Muscle of back (tissue), 11 donors: ENCODE data around the gene PTGFRN. TPM values are rescaled to one million over a fixed set of nuclear protein-coding genes. Genes with fewer than 3 reads are reported as not detected.
"Not testable (repeated sequence)": the region's sequence is repeated elsewhere in the genome, so short reads cannot be mapped to it uniquely, and the experiment has no call there.

Source experiments
- DNase-seq, 3 donors: peaks; one replicate each; pipeline versions ENCODE4 v3.0.0 to v3.0.0-alpha.2; 2013
- polyA plus RNA-seq, 10 donors: library from polyadenylated mRNA; unstranded; fragments of 120-200 nt; gene quantifications; one replicate each; pipeline ENCODE4 v1.2.1, GENCODE V29; 2013; ENCODE audit not compliant: insufficient read length in 10 of 10

Gene PTGFRN
- polyA plus RNA-seq, 10 donors, result 84.6 to 151 (median 128) TPM

- no peak for DNase-seq
These were observed 5.0 kb downstream of the PTGFRN start for GRCh38 chr1:116914667-116915066.

GRCh38 chr1:116915086-116915661 lies 5.5 kb downstream of the PTGFRN start:
- DNase-seq, result peak in 1 of 3 donors; percentile 50

- DNase-seq, result no peak
These were observed 6.3 kb downstream of the PTGFRN start for GRCh38 chr1:116916002-116916401.

DNA sequence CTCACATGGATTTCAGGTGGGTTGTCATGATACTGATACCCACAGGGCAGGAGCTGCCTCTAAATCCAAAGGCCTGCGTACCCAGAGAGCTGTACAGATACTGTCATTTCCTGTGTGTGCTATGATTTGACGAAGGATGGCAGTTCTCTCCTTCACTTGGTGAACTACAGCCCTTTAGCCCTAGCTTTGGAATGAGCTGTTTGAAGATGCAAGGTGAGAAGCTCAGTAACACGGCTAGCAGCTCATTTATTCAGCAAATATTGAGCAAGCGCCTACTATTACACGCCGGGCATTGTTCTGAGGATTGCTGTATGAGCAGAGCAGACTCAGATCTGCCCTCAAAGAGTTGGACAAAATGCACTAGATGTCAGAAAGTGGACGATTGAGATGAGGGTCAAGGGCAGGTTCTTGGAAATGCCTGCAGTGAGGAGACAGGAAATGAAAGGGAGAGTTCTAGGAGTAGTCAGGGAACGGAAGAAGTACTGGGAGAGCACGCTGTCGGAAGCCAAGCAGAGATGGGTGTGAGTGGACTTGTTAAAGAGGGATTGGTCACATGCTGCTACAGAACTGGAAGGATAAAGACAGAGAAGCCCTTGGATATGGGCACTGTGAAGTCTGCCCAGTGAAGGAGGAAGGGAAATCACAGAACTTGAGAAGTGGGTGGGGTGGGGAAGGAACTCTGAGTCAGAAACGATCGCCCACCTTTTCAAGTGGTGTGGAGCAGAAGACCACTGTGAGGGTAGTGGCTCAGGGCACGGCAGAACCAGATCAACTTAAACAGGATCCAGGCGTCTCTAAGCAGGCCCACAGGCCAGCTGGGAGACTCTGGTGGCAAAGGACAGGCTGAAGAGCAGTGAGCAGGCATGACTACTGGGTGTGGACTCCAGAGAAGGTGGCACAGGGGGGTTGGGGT lies 7.1 kb downstream of the PTGFRN start:
- no peak for DNase-seq

DNA sequence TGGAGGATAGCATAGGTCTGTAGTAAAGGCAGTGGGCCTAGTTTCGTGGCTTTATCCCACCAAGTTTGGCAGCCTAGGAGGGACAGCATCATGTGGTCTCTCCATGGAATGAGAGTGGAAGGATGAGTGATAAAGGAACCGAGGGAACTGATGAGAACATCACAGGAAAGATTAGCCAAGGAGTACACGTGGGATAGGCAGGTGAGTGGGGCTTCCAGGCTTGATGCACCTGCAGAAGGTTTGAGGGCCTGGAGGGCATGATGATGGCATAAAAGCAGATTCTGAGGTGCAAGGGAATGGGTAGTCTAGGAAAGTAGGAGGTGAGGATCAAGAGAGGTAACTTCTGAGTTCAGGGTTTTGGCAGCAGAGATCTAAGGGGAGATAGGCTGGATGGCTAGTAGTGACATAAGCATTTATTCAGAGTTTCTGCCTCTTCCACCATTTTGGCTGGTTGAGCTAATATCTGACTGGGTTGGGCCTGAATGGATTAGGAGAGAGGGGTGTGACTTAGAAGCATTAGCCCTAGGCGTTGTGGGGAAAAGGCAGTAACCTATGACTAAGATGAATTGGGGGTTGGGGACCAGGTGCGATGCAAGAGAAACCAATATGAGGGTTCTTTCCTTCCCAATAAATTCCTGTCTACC lies 9.1 kb downstream of the PTGFRN start:
- no peak for DNase-seq

- peak in 2 of 3 donors; percentile 38 to 39 for DNase-seq
These were observed 10.1 kb downstream of the PTGFRN start for GRCh38 chr1:116919802-116920201.

DNA sequence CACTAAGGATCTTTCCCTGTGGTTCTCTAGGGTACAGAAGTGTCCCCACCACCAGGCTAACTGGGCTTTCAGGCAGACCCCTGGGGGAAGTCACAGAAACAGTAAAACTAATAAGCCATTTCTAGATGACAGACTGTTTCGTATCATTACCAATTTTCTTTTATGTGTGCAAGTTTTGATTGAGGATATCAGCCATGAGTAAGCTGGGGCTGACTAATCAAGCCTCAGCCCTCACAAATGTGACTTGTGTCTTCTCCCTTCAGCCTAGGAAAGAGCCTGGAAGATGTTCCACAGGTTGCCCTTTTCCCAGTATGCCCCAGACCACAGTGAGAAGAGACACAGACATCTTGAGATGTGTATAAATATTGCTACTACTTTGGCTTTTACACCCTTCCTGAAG lies 10.5 kb downstream of the PTGFRN start:
- DNase-seq, result no peak

- DNase-seq, result no peak
These were observed 11.7 kb downstream of the PTGFRN start for GRCh38 chr1:116921301-116921885.

DNA sequence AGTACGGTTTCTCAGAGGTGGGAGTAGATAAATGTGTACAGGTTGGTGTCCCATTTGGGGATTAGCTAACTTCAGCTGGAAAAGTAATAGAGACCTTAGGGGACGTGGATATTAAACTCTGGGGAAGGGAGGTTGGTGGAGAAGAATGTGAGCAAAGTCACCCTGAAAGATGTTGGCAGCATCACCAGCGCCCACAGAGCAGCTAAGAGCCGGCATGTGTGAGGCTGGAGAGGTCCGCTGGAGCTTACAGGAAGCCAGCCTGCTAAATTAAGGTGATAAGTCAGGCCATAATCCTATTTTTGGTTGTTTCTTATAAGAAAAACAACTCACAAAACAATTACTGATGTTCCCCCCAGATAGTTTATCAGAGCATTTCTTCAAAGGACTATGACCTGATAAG lies 12.2 kb downstream of the PTGFRN start:
- DNase-seq, result no peak

DNA sequence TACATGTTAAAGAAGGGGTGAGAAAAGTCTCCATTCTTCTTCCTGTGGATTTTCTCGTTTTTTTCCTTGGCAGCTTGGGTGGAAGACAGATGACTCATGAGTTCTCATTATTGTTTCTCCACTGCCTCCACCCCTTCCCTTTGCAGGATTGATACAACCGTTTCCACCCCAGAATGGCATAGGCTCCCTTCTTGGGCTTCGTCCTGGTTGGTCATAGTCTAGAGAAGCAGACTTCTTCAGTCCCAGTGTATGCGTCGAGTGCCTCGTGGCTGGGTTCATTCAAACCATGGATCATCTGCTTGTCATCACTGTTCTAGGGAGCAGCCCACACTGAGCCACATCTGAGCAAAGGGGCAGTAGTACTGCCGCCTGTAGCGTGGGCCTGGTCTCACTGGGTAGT lies 13.7 kb downstream of the PTGFRN start:
- no peak for DNase-seq

DNA sequence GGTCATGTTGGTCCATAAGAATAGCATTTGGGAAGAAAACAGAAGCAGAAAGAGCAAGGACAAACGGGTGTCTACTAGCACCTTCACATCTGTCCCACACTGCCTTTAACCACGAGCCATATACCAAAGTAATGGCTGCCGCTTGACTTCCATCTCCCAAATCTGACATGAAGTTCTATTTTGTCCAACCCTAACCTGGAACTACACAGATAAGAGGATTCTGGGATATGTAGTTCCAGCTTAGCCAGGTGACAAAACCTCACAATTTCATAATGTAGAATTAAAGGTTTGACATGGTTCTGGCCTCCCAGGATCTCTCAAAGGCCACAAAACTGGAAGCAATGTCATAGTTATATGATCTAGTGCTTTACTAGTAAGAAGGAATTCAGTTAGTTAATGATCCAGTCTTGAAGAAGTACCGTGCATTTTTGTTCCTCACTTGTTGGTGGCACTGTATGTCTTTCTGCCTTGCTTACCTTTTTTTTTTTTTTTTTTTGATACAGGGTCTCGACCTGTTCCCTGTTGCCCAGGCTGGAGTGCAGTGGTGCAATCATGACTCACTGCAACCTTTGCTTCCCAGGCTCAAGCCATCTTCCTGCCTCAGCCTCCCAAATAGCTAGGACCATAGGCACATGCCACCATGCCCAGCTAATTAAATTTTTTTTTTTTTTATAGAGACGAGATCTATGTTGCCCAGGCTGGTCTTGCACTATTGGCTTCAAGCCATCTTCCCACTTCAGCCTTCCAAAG lies 17.5 kb downstream of the PTGFRN start:
- no peak for DNase-seq

DNA sequence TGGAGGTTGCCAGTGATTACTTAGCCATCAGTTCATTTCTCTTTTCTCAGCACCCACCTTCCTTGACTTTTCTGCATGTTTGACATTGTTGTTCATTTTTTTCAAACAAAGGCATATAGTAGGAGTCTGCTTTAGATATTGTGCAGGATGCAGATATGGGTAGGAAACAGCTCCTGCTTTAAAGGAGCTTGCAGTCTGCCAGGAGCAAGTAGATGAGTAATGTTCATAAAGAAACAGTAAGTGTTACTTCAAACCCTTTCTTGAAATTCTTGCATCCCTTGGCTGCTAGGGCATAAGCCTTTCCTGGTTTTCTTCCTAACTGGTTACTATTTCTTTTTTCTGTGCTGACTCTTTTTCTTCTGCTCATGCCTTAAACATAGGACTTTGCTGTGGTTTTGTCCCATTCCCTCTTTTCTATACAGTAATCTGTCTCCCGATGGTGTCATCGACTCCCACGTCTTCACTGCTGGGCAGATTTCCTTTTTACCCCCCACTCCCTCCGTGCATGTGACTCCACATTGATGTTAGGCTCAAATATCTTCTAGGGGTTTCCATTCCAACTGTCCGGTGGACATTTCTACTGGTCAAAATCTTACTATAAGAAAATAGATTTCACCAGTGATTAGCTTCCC lies 20.4 kb downstream of the PTGFRN start:
- no peak for DNase-seq

DNA sequence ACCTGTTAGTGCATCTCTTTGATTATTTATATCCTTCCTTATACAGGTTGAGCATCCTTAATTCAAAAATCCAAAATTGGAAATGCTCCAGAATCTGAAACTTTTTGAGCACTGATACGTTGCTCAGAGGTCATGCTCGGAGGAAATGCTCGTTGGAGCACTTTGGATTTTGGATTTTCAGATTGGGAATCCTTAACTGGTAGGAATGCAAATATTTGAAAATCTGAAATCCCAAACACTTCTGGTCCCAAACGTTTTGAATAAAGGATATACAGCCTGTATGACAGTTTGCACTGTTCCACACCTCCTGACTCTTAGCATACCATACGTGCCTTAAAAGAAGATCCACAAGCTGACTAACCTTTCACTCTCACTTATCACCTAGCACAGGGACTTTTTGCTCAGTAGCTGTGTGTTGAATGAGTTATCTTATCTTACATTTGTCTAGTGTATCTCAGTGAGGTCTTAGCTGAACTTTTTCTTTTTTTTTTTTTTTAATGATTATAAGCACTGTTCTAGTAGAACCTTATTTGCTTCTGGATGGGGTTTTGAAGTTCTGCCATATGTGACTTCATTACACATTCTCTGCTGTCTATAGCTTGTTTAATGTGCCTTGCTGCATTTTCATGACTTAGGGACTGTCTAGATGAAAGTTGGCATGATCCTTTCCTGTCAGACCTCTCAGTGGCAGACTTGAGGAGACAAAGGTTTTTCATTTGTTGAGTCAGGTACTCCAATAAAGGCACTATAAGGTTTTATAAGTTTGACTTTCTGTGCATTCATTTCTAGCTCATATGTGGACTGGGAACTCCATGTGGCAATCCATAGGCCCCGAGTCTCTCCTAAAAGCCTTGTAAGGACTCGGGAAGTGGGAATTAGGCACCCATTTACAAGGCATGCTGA lies 21.6 kb downstream of the PTGFRN start:
- DNase-seq, result no peak

DNA sequence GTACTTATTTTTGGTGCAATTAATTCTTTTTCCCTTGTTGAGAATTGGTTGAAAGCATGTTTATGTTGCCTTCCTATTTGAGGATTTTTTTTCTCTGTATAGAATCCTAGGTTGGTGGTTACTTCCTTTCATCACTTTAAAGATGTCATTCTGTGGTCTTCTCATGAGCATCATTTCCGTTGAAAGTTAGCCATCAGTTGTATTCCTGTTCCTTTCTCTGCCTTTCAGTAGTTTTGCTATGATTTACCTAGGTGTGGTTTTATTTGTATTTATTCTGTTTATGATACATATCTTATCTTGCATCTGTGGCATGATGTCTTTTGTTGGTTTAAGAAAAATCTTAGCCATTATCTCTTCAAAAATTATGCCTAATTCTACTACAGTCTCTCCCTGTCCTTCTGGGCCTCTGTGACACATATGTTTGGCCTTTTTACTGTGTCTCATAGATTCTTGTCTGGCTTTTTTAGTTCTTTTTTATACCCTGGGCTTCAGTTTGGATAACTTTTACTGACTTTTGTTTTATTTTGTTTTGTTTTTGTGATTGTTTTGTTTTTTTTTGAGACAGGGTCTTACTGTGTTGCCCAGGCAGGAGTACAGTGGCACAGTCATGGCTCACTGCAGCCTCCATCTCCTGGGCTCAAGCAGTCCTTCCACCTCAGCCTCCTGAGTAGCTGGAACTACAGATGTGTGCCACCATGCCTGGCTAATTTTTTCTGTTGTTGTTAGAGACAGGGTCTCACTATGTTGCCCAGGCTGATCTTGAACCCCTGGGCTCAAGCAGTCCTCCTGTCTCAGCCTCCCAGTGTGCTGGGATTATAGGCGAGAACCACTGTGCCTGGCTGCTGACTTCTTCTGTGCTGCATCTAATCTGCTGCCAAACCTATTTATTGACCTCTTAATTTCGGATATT lies 24.1 kb downstream of the PTGFRN start:
- DNase-seq, result no peak

- no peak for DNase-seq
These were observed 25.0 kb downstream of the PTGFRN start for GRCh38 chr1:116934586-116935207.

DNA sequence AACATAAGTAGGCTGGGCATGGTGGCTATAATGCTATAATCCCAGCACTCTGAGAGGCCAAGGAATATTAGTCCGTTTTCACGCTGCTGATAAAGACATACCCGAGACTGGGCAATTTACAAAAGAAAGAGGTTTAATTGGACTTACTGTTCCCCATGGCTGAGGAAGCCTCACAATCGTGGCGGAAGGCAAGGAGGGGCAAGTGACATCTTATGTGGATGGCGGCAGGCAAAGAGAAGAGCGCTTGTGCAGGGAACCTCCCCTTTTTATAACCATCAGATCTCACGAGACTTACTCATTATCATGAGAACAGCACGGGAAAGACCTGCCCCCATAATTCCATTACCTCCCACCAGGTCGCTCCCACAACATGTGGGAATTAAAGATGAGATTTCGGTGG lies 28.5 kb downstream of the PTGFRN start:
- DNase-seq, result no peak

GRCh38 chr1:116939780-116940543 lies 30.2 kb downstream of the PTGFRN start:
- not testable (repeated sequence) for DNase-seq
